Measurements from ENCODE around the gene MAGED2. TPM values are rescaled to one million over a fixed set of nuclear protein-coding genes. Genes with fewer than 3 reads are reported as not detected.

MAGED2 gene
- total RNA-seq, 4 donors from 2014 or later = 132 to 197 (median 169) TPM

GRCh38 chrX:54817220-54817820 is 9.8 kb downstream of the MAGED2 start:
- intact Hi-C loops (cut with DNase I) = no loop called here
- Histone ChIP-seq H3K27me3 (no peaks in the 10 kb centered on the region), H3K36me3 (peaks cover 14 to 42% (median 36%) of the 10 kb centered on the region in 4 donors), H3K9me3 (no peaks in the 10 kb centered on the region), H3K4me1 (no peaks in the 10 kb centered on the region), H3K27ac (replicated peaks in 1 of 4) (no peak overlapping the region), H3K4me3 (no peak overlapping the region)
- no peak for TF ChIP-seq CTCF (IDR thresholded peaks at IDR 0.05)
- no peak for TF ChIP-seq EP300 (IDR thresholded peaks at IDR 0.05)
- no peak for TF ChIP-seq POLR2A (IDR thresholded peaks at IDR 0.05; ENCODE audit: low read depth)
- no peak for TF ChIP-seq POLR2AphosphoS5 (IDR thresholded peaks at IDR 0.05)
- DNase-seq (ENCODE audit: extremely low spot score) = no peak
- WGBS = 76% methylated on average over 7 of the region's 7 CpGs

- TF ChIP-seq CTCF (IDR thresholded peaks at IDR 0.05) = no peak
- Histone ChIP-seq H3K4me1 (no peaks in the 10 kb centered on the region), H3K9me3 (no peaks in the 10 kb centered on the region), H3K4me3 (no peak overlapping the region), H3K27me3 (no peaks in the 10 kb centered on the region), H3K36me3 (peaks cover 14 to 33% (median 27%) of the 10 kb centered on the region in 4 donors), H3K27ac (replicated peaks in 1 of 4) (no peak overlapping the region)
- intact Hi-C loops (cut with DNase I) = no loop called here
- WGBS = 45% methylated on average over 5 of the region's 5 CpGs
- no peak for DNase-seq (ENCODE audit: extremely low spot score)
Measured at GRCh38 chrX:54818221-54818620, 10.7 kb downstream of the MAGED2 start.

- no peak for TF ChIP-seq POLR2AphosphoS5 (IDR thresholded peaks at IDR 0.05)
- TF ChIP-seq EP300 (IDR thresholded peaks at IDR 0.05) = no peak
- TF ChIP-seq CTCF (IDR thresholded peaks at IDR 0.05) = no peak
- TF ChIP-seq POLR2A (IDR thresholded peaks at IDR 0.05; ENCODE audit: low read depth) = no peak
- 69% methylated on average over 8 of the region's 8 CpGs for WGBS
- DNase-seq (ENCODE audit: extremely low spot score) = no peak
- Histone ChIP-seq H3K9me3 (no peaks in the 10 kb centered on the region), H3K27ac (replicated peaks in 1 of 4) (no peak overlapping the region), H3K4me3 (no peak overlapping the region), H3K27me3 (no peaks in the 10 kb centered on the region), H3K4me1 (no peaks in the 10 kb centered on the region), H3K36me3 (peaks cover 9 to 23% (median 18%) of the 10 kb centered on the region in 4 donors)
- intact Hi-C loops (cut with DNase I) = no loop called here
Measured at GRCh38 chrX:54819201-54819600, 11.7 kb downstream of the MAGED2 start.

GRCh38 chrX:54820737-54821136 is 13.2 kb downstream of the MAGED2 start:
- WGBS = 79% methylated on average over 5 of the region's 7 CpGs
- Histone ChIP-seq H3K4me1 (no peaks in the 10 kb centered on the region), H3K27ac (replicated peaks in 1 of 4) (no peak overlapping the region), H3K36me3 (peaks cover 0 to 8% (median 3%) of the 10 kb centered on the region in 4 donors), H3K27me3 (no peaks in the 10 kb centered on the region), H3K9me3 (no peaks in the 10 kb centered on the region), H3K4me3 (no peak overlapping the region)
- intact Hi-C loops (cut with DNase I) = no loop called here
- TF ChIP-seq POLR2A (IDR thresholded peaks at IDR 0.05; ENCODE audit: low read depth) = no peak
- TF ChIP-seq EP300 (IDR thresholded peaks at IDR 0.05) = no peak
- no peak for TF ChIP-seq POLR2AphosphoS5 (IDR thresholded peaks at IDR 0.05)
- no peak for TF ChIP-seq CTCF (IDR thresholded peaks at IDR 0.05)
- DNase-seq (ENCODE audit: extremely low spot score) = no peak

- Histone ChIP-seq H3K9me3 (no peaks in the 10 kb centered on the region), H3K27me3 (no peaks in the 10 kb centered on the region), H3K4me1 (no peaks in the 10 kb centered on the region), H3K36me3 (peaks cover 0 to 3% (median 1%) of the 10 kb centered on the region in 4 donors), H3K27ac (replicated peaks in 1 of 4) (no peak overlapping the region), H3K4me3 (no peak overlapping the region)
- WGBS = 44% methylated on average over 2 of the region's 2 CpGs
- DNase-seq (ENCODE audit: extremely low spot score) = no peak
- intact Hi-C loops (cut with DNase I) = no loop called here
- TF ChIP-seq POLR2AphosphoS5 (IDR thresholded peaks at IDR 0.05) (no peak), POLR2A (IDR thresholded peaks at IDR 0.05; ENCODE audit: low read depth) (no peak), CTCF (IDR thresholded peaks at IDR 0.05) (no peak), EP300 (IDR thresholded peaks at IDR 0.05) (no peak)
Measured at GRCh38 chrX:54821310-54821709, 13.8 kb downstream of the MAGED2 start.

All from esophagus muscularis mucosa (tissue), 4 donors.